Stimulated activated CD4-positive, alpha-beta T cell treated with anti-CD3 and anti-CD28 coated beads, TNF-alpha, amount 100 ng/mL, for 1 hour (primary cell): ENCODE measurements around the gene SGK2.
A peak's percentile ranks its signal among the peaks of the same experiment; 100 is the strongest.

Experiments used
- DNase-seq, 3 donors: peaks; one replicate each; pipeline ENCODE4 v3.0.0-alpha.2; 2020; ENCODE audit warnings: low read depth in 3 of 3, low spot score in 1 of 3

The SGK2 gene

GRCh38 chr20:43536041-43536816 is 22.6 kb upstream of the SGK2 start:
- no peak for DNase-seq

- DNase-seq = no peak
Observed at GRCh38 chr20:43536817-43537440, 21.9 kb upstream of the SGK2 start.

- DNase-seq = peak in 1 of 3 donors; percentile 33
Observed at GRCh38 chr20:43537921-43538877, 20.6 kb upstream of the SGK2 start.

GRCh38 chr20:43538878-43539700 is 19.7 kb upstream of the SGK2 start:
- DNase-seq = no peak

GRCh38 chr20:43539975-43540672 is 18.7 kb upstream of the SGK2 start:
- no peak for DNase-seq

GRCh38 chr20:43540673-43541060 is 18.2 kb upstream of the SGK2 start:
- DNase-seq = no peak

GRCh38 chr20:43541214-43541613 is 17.6 kb upstream of the SGK2 start:
- no peak for DNase-seq

GRCh38 chr20:43542161-43542560 is 16.7 kb upstream of the SGK2 start:
- DNase-seq = no peak

GRCh38 chr20:43542674-43543073 is 16.2 kb upstream of the SGK2 start:
- DNase-seq = no peak

GRCh38 chr20:43543138-43543537 is 15.7 kb upstream of the SGK2 start:
- no peak for DNase-seq

GRCh38 chr20:43544501-43544900 is 14.3 kb upstream of the SGK2 start:
- no peak for DNase-seq

GRCh38 chr20:43545837-43546578 is 12.8 kb upstream of the SGK2 start:
- DNase-seq = no peak

GRCh38 chr20:43548273-43548880 is 10.4 kb upstream of the SGK2 start:
- DNase-seq = no peak

- DNase-seq = no peak
Observed at GRCh38 chr20:43549416-43550065, 9.3 kb upstream of the SGK2 start.

GRCh38 chr20:43550456-43550855 is 8.4 kb upstream of the SGK2 start:
- DNase-seq = no peak

- no peak for DNase-seq
Observed at GRCh38 chr20:43554369-43554768, 4.5 kb upstream of the SGK2 start.

GRCh38 chr20:43559147-43559987 is 540 bp downstream of the SGK2 start:
- no peak for DNase-seq

GRCh38 chr20:43560974-43561373 is 2.1 kb downstream of the SGK2 start:
- DNase-seq = no peak
